GM18498 (cell line): ENCODE results near the gene EXOC2.
"Not testable (repeated sequence)": the region's sequence is repeated elsewhere in the genome, so short reads cannot be mapped to it uniquely, and the experiment has no call there.

Source experiments
- ATAC-seq: cut with Tn5 transposase; IDR thresholded peaks from one replicate; pipeline ENCODE4 v1.9.1; 2021; ENCODE audit warnings: mild to moderate bottlenecking, moderate library complexity; ENCODE audit not compliant: unreplicated experiment

EXOC2 gene

DNA sequence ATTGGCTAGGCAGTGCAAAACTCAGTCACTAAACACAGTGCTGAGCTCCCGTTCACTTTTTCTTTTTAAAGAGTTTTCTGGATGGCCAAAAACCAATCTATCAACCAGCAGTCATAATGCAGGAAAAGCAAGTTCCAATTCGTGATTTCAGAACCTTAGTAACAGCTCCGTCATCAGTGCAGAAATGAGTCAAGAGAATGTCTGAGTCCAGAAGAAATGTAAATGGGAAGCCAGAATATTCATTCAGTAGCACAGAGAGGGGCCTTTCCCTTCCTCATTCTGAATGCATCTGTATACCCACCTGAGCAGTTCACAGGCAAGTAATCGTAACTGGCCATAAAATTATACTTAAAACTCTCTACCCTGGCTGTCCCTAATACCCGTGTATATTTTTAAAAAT lies 56.5 kb downstream of the EXOC2 start:
- ATAC-seq = no peak

DNA sequence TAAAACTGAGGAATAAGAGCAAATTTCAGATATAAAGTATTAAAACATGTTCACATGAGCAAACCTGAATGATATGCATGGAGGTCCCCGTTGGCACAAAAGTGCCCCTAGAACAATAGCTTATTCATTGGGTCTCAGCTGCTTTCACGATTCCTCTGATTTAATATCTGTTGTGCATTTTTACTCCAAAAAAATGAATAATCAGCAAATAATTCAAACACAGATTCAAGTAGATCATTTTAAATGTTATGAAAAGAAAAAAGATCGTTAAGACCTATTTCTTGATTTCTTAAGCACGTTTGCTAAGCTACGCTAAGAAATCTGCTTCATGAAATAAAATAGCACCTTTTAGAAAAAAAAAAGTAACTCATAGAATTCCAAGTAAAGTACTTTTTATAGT lies 57.7 kb downstream of the EXOC2 start:
- no peak for ATAC-seq

DNA sequence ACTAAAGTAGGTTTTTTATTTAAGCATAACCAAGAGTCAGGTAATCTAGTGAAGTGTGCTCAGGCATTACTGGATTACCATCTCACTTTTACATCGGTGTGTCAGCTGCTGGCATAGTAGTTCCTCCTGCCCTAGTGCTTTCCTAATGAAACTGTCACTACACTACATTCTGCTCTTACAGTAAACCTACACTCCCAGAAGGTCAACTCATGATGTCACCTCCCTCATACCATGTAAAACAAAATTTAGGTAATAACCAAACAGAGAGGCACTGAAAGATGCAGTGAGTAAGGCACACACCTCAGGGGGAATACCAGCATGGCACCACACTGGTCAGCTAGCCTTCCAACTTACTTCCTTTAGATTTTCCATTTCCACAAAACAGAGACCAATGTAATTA lies 59.3 kb downstream of the EXOC2 start:
- no peak for ATAC-seq

DNA sequence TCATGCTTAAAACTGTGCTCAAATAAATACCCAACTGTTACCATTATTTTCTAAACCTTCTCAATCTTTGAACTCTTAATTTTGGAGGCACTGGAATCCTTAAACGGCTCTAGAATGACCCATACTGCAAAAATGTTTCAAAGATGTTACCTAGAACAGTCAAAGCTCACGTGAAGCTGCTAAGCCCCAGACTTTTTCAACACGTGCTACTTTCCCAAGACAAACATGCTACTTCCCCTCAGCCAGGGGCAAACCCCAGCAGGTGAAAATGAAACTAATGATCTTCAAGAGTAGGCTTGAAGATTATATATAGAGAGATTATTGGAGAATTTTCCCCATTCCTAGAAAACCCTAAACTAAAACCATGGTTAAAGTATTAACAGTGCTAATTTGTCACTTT lies 64.2 kb downstream of the EXOC2 start:
- ATAC-seq = no peak

DNA sequence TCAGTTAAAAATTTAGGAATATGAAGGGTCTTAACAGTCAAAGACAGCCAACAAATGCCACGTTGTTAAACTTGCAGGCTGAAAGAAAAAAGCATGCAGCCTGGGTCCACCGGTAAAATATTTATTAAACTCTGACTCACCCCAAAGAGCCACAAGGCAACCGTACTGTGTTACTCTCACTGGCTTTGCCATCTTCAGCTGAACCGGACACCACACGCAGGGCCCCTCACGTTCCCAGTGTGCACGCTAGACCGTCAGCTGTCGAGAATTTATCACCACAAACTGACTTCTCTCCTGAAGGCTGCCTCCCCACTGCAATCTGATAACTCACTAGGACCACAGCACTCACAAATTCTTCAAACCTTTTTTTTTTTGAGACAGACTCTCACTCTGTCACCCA lies 66.7 kb downstream of the EXOC2 start:
- no peak for ATAC-seq

DNA sequence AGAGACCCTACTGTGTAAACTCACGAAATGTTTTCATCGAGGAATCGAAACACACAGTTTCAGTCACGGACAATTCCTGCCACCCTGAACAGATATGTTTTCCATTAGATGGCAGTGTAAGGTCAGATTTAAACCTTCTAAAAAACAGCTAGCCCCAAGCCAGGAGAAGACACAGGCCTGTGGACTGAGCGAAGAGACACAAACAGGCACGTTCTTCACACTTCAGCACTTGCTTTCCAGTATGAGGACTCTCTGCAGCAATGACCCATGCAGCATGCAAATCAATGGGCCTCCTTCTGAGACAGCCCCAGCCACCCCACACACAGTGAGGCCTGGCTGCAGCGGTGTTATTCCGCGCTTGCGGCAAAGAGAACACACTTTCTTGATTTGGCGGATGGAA lies 68.0 kb downstream of the EXOC2 start:
- no peak for ATAC-seq

DNA sequence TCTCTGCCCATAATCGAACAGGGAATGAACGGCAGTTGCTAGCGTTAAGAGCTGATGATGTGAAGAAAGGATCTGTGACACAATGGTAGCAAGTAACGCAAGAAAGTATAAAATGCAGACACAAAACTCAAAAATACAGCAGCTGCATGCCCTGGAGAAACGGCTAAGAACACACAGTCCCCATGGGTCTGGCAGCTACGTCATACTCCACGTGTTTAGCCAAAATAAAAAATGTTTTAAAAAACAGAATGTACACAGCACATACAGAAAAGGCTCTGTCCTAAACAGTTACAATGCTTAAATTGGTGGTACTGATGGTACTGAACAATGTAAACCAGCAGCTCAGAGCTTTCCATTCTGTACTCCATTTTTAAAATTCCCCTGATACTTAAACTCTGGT lies 70.5 kb downstream of the EXOC2 start:
- ATAC-seq = no peak

DNA sequence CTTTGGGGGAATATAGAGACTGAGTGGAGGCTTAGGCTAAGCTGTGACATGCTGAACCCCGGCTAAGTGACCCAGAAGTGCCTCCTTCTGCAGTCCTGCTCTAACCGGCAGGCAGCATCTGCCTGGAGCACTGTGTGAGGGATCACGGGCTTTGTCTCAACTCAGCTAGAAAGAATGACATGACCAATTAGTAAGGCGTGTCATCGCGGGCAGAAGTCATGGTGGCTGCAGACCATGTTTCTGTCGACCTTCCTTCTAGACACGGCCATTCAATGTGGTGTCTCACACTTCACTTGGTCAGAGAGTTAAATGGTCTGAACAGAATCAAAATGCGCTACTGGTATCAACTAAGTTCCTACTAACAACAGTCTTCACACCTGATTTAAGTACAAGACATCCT lies 71.0 kb downstream of the EXOC2 start:
- ATAC-seq = no peak

DNA sequence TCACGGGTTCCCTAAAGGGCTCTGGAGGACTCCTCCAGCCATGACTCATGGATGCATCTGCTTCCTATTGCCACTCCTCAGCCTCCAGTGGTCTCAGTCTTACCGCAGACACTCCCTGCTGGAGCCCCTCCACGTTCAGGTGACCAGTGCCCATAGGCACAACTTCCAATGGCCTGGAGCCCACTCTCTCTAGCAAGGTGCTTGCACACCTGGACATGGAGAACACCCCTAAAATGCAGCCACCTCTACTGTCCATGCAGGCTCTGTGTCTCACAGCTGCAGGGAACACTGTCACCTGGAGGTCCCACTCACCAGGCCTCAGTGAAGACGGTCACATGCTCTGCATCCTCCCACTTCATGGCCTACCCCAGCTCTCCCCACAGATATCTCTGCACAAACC lies 72.0 kb downstream of the EXOC2 start:
- ATAC-seq = no peak

DNA sequence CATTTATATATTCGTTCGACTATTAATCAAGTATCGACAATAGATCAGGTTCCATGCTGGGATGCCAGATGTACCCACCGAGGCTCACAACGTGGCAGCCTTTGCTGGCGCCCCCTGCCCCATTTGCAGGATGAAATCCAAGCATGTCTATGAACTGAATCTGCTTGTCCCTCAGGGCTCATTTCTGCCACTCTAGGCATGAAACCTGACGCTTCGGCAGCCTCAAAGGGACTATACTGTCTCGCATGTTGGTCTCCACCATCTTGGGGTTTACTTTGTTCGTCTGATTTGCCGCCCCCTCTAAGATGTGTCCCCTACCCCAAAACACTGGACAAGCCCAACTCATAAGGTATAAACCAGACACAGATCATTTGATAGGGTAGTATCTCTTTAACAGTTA lies 72.8 kb downstream of the EXOC2 start:
- no peak for ATAC-seq

DNA sequence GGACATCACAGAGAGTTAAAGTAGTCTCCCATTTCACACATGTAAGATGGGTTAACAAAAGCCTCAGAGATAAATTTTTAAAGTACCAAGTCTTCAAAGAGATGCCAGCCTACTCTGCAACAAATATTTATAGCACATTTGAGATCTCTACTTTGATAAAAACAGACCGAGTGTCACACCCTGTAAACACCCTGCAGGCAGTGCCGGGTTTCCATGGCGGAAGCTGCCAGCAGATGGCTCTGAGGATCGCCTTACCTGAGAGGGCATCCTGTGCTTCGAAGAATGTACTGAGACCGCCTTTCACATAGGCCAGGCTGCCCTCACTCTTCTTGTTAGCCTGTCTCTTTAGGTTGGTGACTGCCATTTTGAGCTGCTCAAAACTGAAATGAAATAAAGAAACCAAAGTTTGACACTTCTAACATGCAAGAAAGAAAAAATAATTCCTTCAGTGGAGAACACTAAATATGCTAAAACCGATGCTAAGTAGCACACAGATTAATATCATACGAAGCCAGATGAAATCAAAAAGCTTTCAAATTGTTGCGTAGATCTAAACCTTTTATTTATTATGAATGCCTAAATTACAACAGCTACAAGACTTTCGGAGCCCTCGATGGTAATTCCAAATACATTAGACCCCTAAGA lies 75.4 kb downstream of the EXOC2 start:
- no peak for ATAC-seq

DNA sequence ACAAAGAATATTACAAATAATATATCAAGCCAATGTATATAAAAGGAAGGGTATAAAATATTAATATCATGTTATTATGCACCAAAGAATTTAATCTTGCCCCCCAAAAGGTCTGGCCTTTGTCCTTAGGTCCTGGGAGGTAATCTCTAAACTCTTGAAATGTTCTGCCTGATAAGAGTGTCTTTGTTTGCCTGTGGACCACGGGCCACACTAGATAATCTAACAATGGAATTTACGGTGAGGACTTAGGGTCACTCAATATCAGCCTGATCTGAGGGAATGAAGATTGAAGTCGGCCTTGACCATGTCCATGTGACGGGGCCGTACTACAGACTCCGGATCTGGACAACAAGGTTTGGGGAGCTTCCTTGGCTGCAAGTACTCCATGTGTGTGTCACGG lies 79.0 kb downstream of the EXOC2 start:
- ATAC-seq = no peak

DNA sequence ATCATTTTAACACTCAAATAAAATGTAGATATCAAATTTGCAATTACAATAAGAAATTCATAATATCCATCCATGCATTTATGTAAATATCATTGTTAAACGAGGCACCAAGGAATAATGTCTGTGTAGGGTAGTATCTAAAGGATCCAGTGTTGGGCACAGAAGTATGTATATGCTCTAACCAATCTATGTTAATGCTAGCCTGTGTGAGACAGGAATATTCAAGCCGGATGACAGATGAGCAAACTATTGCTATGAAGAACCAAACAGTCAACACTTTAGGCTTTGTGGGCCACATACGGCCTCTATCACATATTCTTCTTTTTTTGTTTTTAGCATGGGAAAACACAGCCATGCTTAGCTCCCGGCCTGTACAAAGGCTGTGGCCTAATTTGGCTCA lies 81.0 kb downstream of the EXOC2 start:
- ATAC-seq = no peak

DNA sequence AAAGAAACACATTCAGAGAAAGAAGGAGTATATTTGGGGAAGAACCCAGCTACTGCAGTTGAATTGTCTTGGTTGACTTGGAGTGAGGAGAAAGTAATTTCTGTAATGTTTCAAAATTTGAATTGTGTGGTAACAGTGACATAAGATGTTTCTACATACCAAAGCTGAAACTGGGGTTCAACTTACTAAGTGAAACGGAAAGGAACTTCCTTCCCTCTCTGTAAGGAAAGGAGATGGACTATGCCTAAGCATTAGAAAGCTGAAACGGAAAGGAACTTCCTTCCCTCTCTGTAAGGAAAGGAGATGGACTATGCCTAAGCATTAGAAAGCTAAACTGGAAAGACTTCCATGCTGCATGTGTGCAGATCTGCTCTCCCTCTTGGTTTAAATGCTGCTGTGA lies 82.1 kb downstream of the EXOC2 start:
- ATAC-seq = no peak

DNA sequence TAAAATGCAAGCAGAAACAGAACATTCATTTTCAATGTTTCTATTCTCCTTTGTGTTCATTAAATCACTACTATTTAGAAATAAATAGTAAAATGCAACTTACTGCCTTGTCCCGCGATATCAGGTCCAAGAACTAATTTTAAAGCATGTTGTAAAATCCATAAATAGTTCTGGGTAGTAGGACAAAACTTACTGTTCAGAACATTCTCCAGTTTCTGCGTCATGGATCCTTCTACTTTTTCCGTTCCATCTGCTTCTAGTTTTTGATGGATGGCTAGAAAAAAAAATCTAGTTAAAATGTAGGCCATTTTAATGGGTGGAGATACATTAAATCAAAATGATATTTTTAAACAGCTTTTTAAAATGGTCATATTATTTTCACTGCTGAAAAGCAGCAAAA lies 83.0 kb downstream of the EXOC2 start:
- no peak for ATAC-seq

DNA sequence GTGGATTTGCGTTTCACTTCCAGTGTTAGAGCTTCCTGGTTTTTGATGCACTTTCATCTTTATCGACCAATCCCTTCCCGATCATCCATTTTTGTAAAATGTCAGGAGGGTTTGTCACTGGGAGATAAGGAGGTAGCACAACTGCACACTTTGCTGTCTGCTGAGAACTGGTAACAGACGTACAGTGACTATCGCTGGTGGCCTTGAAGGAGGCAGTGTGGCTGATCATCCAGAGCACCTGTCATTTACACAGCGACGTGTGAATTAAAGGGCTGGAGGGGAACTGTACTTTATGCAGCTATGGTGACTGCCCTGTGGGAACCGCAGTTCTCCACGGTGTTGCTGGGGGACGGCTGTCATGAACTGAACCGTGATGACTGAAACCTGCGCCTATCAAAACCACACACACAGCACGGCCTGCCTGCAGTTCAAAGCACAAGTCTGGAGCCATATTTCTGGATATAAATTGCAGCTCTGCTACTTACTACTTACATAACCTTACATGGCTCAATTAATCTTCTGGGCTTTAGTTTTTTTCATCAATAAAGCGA lies 86.0 kb downstream of the EXOC2 start:
- no peak for ATAC-seq

DNA sequence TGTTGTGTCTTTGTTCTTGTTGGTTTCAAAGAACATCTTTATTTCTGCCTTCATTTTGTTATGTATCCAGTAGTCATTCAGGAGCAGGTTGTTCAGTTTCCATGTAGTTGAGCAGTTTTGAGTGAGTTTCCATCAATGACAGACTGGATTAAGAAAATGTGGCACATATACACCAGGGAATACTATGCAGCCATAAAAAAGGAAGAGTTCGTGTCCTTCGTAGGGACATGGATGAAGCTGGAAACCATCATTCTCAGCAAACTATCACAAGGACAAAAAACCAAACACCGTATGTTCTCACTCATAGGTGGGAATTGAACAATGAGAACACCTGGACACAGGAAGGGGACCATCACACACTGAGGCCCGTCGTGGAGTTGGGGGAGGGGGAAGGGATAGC lies 87.0 kb downstream of the EXOC2 start:
- not testable (repeated sequence) for ATAC-seq

DNA sequence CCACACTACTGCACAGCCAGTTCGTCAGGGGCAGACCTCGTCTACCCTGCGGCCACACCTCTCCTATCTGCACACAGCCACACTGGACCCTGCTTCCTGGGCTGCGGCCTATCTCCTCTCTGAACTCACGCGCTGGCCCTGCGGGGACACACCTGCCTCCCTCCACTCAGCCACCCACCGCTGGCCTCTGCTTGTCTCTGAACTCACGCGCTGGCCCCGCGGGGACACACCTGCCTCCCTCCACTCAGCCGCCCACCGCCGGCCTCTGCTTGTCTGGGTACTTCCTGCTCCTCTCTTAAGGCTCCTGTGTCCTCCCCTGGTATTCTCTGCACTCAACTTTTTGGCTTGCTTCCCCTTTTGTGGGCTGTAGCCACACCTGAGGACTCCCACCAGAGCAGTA lies 88.4 kb downstream of the EXOC2 start:
- ATAC-seq = no peak

DNA sequence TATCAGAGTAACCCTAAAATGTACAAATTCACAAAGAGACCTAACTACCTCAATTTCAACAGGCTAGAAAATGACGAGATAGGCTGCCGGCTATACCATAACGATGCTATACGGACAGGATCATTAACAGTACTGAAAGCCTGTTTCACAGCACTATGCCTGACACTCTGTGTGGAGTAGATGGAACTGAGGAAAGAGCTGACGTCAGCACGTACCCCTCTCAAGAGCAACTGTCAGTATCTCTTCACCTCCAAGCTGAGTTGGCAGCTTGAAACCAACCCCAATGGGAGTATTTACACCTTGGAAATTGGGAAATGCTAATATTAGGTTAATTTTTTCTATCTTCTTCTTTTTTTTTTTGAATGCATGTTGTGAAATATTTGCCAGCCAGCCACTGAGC lies 89.7 kb downstream of the EXOC2 start:
- no peak for ATAC-seq

DNA sequence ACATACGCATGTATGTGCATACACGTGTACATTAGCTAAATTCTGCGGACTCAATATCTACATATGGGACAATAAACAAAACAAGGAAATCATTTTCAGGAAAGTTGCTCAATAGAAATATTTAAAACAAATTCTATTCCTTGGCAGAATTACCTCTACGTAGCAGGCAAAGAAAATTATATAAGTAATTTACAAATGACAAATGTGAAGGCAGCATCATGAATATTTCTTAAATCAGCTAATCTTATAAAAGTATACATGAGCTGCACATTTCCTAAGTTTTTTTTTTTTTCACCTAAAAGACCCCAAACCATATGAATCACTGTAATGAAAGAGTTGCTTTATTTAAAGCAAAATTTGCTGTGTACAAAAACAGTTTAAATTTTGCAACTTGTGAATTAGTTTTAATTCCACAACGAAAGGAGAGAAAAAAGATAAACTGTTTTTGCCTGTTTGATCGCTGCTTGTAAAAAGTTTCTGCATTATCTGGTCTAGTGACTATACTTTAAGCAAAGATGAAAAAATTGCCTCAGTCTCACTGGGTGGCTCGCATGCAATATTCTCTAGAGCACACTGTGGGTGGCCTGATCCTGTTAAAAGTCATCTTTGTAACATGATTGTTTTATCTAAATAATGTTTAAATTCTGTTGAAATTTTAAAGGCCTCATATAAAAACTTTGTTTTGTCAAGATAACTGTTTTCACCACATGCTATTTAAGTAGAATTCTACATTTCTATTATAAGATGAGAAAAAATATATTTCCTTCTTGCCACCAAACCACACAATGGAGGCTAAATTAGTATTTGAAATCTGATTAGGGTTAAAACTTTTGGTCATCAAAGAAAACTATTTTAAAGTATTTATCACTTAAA lies 93.1 kb downstream of the EXOC2 start:
- no peak for ATAC-seq

DNA sequence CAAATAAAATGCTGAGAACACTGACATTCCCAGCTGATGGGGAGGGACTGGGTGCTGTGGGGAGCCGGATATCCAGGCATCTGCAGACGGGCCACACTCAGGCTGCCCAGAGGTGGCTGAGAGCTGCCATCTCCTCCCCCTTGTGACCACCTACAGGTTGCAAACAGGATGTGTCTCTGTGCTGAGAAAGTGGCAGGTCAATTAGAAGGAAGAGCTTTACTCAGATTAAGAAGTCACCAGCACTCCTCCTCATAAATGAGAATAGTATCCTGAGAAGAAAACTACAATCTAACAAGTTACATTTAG lies 99.1 kb downstream of the EXOC2 start:
- ATAC-seq = no peak

DNA sequence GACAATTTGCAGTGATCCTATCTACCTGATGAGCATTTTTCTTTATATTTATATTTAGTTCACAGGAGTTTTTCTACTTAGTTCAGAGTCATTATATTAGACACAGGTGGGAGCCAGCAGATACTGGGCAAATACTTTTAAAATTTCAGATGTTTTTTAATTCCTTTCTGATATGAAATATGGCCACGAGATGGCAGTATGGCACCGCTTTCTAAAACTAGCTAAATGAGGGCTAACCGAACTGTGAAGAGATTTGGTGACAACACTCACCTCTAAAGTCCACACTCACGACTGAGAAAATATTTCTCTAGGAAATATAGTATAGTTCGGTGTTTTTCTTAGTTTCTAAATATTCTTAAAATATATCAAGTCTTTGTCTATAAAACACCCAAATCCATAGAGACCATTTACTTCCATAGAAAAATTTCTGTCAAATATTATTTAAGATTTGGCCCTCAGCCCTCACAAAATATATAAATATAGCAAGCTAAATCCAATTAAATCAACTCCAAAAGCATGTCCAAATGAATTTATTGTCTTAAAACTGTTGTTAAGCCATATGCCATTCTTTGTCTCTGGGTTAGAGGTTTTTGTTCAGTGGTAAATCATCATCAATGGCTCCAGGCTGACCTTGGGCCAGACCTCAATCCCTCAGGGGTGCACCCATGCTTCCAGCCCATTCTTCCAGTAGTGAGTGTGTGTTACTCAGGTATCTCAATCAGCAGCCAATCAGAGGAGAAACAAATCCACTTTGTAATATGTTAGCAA lies 99.6 kb downstream of the EXOC2 start:
- no peak for ATAC-seq
